ENCODE results near the gene NLRP4. TPM values are rescaled to one million over a fixed set of nuclear protein-coding genes. Genes with fewer than 3 reads are reported as not detected.

Gene NLRP4
- total RNA-seq, 4 donors from 2014 or later: not detected

DNA sequence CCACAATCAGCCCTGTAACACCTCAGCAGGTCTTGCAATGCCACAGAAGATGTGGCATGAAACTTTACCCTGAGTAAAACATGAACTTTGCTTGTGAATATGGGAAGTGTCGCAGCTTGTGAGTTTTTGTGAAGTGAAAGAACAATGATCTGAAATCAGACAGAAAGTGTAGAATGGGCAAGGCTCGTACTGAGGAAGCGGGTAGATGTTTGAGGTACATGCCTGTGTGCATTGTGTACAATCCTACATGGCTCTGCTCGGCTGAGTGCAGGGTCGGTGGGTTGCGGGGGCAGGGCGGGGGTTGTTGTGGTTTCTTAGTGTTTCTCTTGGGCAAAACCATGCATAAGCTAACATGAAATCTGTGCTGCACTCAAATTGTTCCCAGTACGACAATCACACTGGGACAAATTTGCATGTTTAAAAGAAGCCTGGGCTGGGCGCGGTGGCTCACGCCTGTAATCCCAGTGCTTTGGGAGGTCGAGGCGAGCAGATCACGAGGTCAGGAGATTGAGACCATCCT lies 94.7 kb downstream of the NLRP4 start:
- DNase-seq (ENCODE audit: low spot score in 2 of 2): no peak
- WGBS, 2 donors: 80 to 88% methylated on average over 14 of the region's 14 CpGs

More for the DNA sequence above, 94.7 kb downstream of the NLRP4 start:
- no peak overlapping the region for H3K4me3 ChIP-seq
- peaks cover 0 to 49% (median 0%) of the 10 kb centered on the region in 4 donors for H3K9me3 ChIP-seq
- H3K4me1 ChIP-seq: no peaks in the 10 kb centered on the region
- no peak overlapping the region for H3K27ac ChIP-seq
- no peaks in the 10 kb centered on the region for H3K36me3 ChIP-seq
- no peaks in the 10 kb centered on the region for H3K27me3 ChIP-seq
- TF ChIP-seq POLR2A (IDR thresholded peaks at IDR 0.05) (no peak), EP300 (IDR thresholded peaks at IDR 0.05) (no peak)
- TF ChIP-seq, protein P1, sequence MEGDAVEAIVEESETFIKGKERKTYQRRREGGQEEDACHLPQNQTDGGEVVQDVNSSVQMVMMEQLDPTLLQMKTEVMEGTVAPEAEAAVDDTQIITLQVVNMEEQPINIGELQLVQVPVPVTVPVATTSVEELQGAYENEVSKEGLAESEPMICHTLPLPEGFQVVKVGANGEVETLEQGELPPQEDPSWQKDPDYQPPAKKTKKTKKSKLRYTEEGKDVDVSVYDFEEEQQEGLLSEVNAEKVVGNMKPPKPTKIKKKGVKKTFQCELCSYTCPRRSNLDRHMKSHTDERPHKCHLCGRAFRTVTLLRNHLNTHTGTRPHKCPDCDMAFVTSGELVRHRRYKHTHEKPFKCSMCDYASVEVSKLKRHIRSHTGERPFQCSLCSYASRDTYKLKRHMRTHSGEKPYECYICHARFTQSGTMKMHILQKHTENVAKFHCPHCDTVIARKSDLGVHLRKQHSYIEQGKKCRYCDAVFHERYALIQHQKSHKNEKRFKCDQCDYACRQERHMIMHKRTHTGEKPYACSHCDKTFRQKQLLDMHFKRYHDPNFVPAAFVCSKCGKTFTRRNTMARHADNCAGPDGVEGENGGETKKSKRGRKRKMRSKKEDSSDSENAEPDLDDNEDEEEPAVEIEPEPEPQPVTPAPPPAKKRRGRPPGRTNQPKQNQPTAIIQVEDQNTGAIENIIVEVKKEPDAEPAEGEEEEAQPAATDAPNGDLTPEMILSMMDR (IDR thresholded peaks at IDR 0.05): no peak

Other genes starting within 250 kb of the NLRP4 start
- 10 to 100 TPM in 1 of 4 donors, 1 to 10 TPM in 3; 4.8 to 11.7 (median 7.9) TPM for gene FIZ1, start 237.0 kb upstream of the NLRP4 start, total RNA-seq
- 10 to 100 TPM; 23.1 to 35.0 (median 27.0) TPM for gene ZNF524, start 236.3 kb upstream of the NLRP4 start, total RNA-seq
- gene ZNF865, start 230.9 kb upstream of the NLRP4 start, total RNA-seq: 10 to 100 TPM in 3 of 4 donors, 1 to 10 TPM in 1; 8.8 to 15.0 (median 12.7) TPM
- gene ZNF784, start 212.0 kb upstream of the NLRP4 start, total RNA-seq: 1 to 10 TPM; 1.5 to 6.9 (median 1.9) TPM
- 10 to 100 TPM; 24.1 to 67.5 (median 35.0) TPM for gene ZNF580, start 195.5 kb upstream of the NLRP4 start, total RNA-seq
- 10 to 100 TPM in 2 of 4 donors, 1 to 10 TPM in 2; 5.7 to 19.4 (median 8.8) TPM for gene ZNF581, start 192.9 kb upstream of the NLRP4 start, total RNA-seq
- gene CCDC106, start 188.3 kb upstream of the NLRP4 start, total RNA-seq: 10 to 100 TPM; 14.5 to 39.6 (median 16.1) TPM
- gene U2AF2, start 181.5 kb upstream of the NLRP4 start, total RNA-seq: 100 to 1,000 TPM; 115 to 242 (median 141) TPM
- 100 to 1,000 TPM in 3 of 4 donors, 10 to 100 TPM in 1; 92.0 to 164 (median 118) TPM for gene EPN1, start 161.3 kb upstream of the NLRP4 start, total RNA-seq
- not detected for gene NLRP9, start 98.1 kb upstream of the NLRP4 start, total RNA-seq
- gene RFPL4A, start 77.4 kb upstream of the NLRP4 start, total RNA-seq: 1 to 10 TPM in 1 of 4 donors, not detected in 3; 1.2 TPM
- not detected for gene RFPL4AL1, start 67.4 kb upstream of the NLRP4 start, total RNA-seq
- gene NLRP11, start 4.5 kb upstream of the NLRP4 start, total RNA-seq: not detected
- not detected for gene NLRP13, start 95.8 kb downstream of the NLRP4 start, total RNA-seq
- gene NLRP8, start 111.3 kb downstream of the NLRP4 start, total RNA-seq: not detected
- not detected for gene NLRP5, start 150.2 kb downstream of the NLRP4 start, total RNA-seq

All from tibial nerve (tissue), 4 donors.